ENCODE results near the gene NFATC2.

DNA sequence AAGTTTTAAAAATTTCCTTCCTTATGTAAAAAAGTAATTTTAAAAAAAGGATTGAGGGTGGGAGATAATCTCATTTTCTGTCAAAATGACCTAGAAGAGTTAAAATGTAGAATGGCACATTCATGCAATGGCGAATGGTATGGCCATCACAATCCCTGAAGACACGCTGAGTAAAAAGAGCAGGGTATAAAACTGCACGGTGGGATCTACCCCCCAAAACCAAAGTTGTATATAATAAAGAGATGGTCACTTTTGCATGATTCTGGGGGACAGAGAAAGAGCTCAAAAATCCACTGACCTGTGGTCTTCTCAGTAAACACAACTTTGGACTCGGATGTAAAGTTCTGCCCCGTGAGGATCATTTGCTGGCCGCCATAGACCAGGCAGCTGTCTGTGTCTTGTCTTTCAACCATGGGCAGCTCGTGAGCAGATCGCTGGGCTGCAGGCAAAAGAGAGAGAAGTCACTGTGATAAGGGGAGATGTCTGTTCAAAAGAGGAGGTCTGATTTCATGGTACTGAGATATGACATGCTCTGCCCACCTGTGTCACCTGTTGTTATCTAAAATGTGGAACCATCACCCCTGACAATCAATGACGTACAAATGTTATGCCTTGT is 88.2 kb downstream of the NFATC2 start:
- TF ChIP-seq, protein P1, sequence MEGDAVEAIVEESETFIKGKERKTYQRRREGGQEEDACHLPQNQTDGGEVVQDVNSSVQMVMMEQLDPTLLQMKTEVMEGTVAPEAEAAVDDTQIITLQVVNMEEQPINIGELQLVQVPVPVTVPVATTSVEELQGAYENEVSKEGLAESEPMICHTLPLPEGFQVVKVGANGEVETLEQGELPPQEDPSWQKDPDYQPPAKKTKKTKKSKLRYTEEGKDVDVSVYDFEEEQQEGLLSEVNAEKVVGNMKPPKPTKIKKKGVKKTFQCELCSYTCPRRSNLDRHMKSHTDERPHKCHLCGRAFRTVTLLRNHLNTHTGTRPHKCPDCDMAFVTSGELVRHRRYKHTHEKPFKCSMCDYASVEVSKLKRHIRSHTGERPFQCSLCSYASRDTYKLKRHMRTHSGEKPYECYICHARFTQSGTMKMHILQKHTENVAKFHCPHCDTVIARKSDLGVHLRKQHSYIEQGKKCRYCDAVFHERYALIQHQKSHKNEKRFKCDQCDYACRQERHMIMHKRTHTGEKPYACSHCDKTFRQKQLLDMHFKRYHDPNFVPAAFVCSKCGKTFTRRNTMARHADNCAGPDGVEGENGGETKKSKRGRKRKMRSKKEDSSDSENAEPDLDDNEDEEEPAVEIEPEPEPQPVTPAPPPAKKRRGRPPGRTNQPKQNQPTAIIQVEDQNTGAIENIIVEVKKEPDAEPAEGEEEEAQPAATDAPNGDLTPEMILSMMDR (IDR thresholded peaks at IDR 0.05 in 2 of 3, conservative IDR thresholded peaks at IDR 0.05 in 1 of 3; ENCODE audit: borderline replicate concordance in 1 of 3, insufficient read depth in 1 of 3, low read depth in 2 of 3, low read length in 2 of 3), result no peak
- TF ChIP-seq ELF1 (IDR thresholded peaks at IDR 0.05; ENCODE audit: borderline replicate concordance, low read depth) (no peak), SP1 (IDR thresholded peaks at IDR 0.05; ENCODE audit: low read depth) (no peak), POLR2A (IDR thresholded peaks at IDR 0.05; ENCODE audit: borderline replicate concordance, extremely low read depth, insufficient read depth, insufficient read length) (no peak), EZH2 (IDR thresholded peaks at IDR 0.05) (no peak), TCF7L2 (IDR thresholded peaks at IDR 0.05; ENCODE audit: borderline replicate concordance, extremely low read depth, insufficient read depth, insufficient read length) (no peak), POLR2AphosphoS5 (IDR thresholded peaks at IDR 0.05; ENCODE audit: low read depth, low read length) (no peak), CBX3 (IDR thresholded peaks at IDR 0.05; ENCODE audit: low read depth) (no peak), YY1 (IDR thresholded peaks at IDR 0.05; ENCODE audit: extremely low read depth, insufficient replicate concordance, low read depth, low read length) (no peak)
- TF ChIP-seq, protein P2, sequence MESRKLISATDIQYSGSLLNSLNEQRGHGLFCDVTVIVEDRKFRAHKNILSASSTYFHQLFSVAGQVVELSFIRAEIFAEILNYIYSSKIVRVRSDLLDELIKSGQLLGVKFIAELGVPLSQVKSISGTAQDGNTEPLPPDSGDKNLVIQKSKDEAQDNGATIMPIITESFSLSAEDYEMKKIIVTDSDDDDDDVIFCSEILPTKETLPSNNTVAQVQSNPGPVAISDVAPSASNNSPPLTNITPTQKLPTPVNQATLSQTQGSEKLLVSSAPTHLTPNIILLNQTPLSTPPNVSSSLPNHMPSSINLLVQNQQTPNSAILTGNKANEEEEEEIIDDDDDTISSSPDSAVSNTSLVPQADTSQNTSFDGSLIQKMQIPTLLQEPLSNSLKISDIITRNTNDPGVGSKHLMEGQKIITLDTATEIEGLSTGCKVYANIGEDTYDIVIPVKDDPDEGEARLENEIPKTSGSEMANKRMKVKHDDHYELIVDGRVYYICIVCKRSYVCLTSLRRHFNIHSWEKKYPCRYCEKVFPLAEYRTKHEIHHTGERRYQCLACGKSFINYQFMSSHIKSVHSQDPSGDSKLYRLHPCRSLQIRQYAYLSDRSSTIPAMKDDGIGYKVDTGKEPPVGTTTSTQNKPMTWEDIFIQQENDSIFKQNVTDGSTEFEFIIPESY (IDR thresholded peaks at IDR 0.05; ENCODE audit: extremely low read depth, insufficient replicate concordance, low read length), result no peak
- TF ChIP-seq, protein P3, sequence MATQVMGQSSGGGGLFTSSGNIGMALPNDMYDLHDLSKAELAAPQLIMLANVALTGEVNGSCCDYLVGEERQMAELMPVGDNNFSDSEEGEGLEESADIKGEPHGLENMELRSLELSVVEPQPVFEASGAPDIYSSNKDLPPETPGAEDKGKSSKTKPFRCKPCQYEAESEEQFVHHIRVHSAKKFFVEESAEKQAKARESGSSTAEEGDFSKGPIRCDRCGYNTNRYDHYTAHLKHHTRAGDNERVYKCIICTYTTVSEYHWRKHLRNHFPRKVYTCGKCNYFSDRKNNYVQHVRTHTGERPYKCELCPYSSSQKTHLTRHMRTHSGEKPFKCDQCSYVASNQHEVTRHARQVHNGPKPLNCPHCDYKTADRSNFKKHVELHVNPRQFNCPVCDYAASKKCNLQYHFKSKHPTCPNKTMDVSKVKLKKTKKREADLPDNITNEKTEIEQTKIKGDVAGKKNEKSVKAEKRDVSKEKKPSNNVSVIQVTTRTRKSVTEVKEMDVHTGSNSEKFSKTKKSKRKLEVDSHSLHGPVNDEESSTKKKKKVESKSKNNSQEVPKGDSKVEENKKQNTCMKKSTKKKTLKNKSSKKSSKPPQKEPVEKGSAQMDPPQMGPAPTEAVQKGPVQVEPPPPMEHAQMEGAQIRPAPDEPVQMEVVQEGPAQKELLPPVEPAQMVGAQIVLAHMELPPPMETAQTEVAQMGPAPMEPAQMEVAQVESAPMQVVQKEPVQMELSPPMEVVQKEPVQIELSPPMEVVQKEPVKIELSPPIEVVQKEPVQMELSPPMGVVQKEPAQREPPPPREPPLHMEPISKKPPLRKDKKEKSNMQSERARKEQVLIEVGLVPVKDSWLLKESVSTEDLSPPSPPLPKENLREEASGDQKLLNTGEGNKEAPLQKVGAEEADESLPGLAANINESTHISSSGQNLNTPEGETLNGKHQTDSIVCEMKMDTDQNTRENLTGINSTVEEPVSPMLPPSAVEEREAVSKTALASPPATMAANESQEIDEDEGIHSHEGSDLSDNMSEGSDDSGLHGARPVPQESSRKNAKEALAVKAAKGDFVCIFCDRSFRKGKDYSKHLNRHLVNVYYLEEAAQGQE (IDR thresholded peaks at IDR 0.05; ENCODE audit: low read depth), result no peak
- TF ChIP-seq, protein P4, sequence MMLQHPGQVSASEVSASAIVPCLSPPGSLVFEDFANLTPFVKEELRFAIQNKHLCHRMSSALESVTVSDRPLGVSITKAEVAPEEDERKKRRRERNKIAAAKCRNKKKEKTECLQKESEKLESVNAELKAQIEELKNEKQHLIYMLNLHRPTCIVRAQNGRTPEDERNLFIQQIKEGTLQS (IDR thresholded peaks at IDR 0.05), result no peak

Measured in HCT116 (cell line).